ENCODE data around the gene MRTFA. TPM values are rescaled to one million over a fixed set of nuclear protein-coding genes. Genes with fewer than 3 reads are reported as not detected.
"Not testable (repeated sequence)": the region's sequence is repeated elsewhere in the genome, so short reads cannot be mapped to it uniquely, and the experiment has no call there.

Gene MRTFA
- total and polyA plus RNA-seq, 4 donors: 7.5 to 22.0 (median 9.6) TPM

- TF ChIP-seq HNF4G (IDR thresholded peaks at IDR 0.05) (no peak), TAF1 (conservative IDR thresholded peaks at IDR 0.05) (no peak), SP1 (IDR thresholded peaks at IDR 0.05) (no peak), FOXA2 (IDR thresholded peaks at IDR 0.05) (no peak), FOXA1 (IDR thresholded peaks at IDR 0.05) (no peak)
- WGBS: 90% methylated on average over 3 of the region's 3 CpGs
- no peaks in the 10 kb centered on the region for H3K27me3 ChIP-seq (ENCODE audit: control insufficient read depth in 4 of 4, insufficient read depth in 4 of 4, low read length in 3 of 4)
- DNase-seq (ENCODE audit: low spot score): no peak
- H3K4me1 ChIP-seq (ENCODE audit: control insufficient read depth in 4 of 4, insufficient read depth in 4 of 4, low read length in 3 of 4): no peaks in the 10 kb centered on the region
- H3K36me3 ChIP-seq (ENCODE audit: control insufficient read depth in 4 of 4, insufficient read depth in 3 of 4, low read depth in 1 of 4, low read length in 3 of 4): no peaks in the 10 kb centered on the region
- no peak overlapping the region for H3K27ac ChIP-seq (ENCODE audit: low read depth in 1 of 2, low read length in 2 of 2)
- H3K9ac ChIP-seq (ENCODE audit: low read depth in 1 of 2, low read length in 2 of 2): no peak overlapping the region
- H3K4me3 ChIP-seq (ENCODE audit: low read depth in 1 of 3, low read length in 3 of 3): no peak overlapping the region
- no peaks in the 10 kb centered on the region for H3K9me3 ChIP-seq (ENCODE audit: control insufficient read depth in 4 of 4, low read length in 3 of 4)
Measured at GRCh38 chr22:40660730-40661129, 24.2 kb upstream of the MRTFA start.

GRCh38 chr22:40659166-40659565, 22.6 kb upstream of the MRTFA start:
- 95% methylated on average over 6 of the region's 6 CpGs for WGBS
- DNase-seq (ENCODE audit: low spot score): no peak
- no peaks in the 10 kb centered on the region for H3K9me3 ChIP-seq (ENCODE audit: control insufficient read depth in 4 of 4, low read length in 3 of 4)
- TF ChIP-seq FOXA2 (IDR thresholded peaks at IDR 0.05): no peak
- no peak for TF ChIP-seq NR2F2 (IDR thresholded peaks at IDR 0.05)
- no peak for TF ChIP-seq TAF1 (conservative IDR thresholded peaks at IDR 0.05)
- no peak for TF ChIP-seq JUND (IDR thresholded peaks at IDR 0.05)
- TF ChIP-seq YY1 (IDR thresholded peaks at IDR 0.05): no peak
- no peak for TF ChIP-seq HNF4G (IDR thresholded peaks at IDR 0.05)
- no peak for TF ChIP-seq RXRA (IDR thresholded peaks at IDR 0.05)
- TF ChIP-seq CTCF (IDR thresholded peaks at IDR 0.05; ENCODE audit: low read depth, low read length, missing input control): no peak
- no peak for TF ChIP-seq SP1 (IDR thresholded peaks at IDR 0.05)
- TF ChIP-seq RAD21 (IDR thresholded peaks at IDR 0.05): no peak
- no peak for TF ChIP-seq MAX (IDR thresholded peaks at IDR 0.05)
- no peak for TF ChIP-seq HNF4A (conservative IDR thresholded peaks at IDR 0.05)
- no peak for TF ChIP-seq FOXA1 (IDR thresholded peaks at IDR 0.05)
- no peak for TF ChIP-seq EGR1 (IDR thresholded peaks at IDR 0.05; ENCODE audit: low read depth in 2 of 2)
- TF ChIP-seq ZBTB33 (IDR thresholded peaks at IDR 0.05): no peak
- TF ChIP-seq ATF3 (IDR thresholded peaks at IDR 0.05): no peak
- no peak for TF ChIP-seq REST (IDR thresholded peaks at IDR 0.05)
- no peak for TF ChIP-seq GABPA (IDR thresholded peaks at IDR 0.05 in 1 of 2, conservative IDR thresholded peaks at IDR 0.05 in 1 of 2)
- H3K36me3 ChIP-seq (ENCODE audit: control insufficient read depth in 4 of 4, insufficient read depth in 3 of 4, low read depth in 1 of 4, low read length in 3 of 4): no peaks in the 10 kb centered on the region
- no peaks in the 10 kb centered on the region for H3K27me3 ChIP-seq (ENCODE audit: control insufficient read depth in 4 of 4, insufficient read depth in 4 of 4, low read length in 3 of 4)
- no peak overlapping the region for H3K9ac ChIP-seq (ENCODE audit: low read depth in 1 of 2, low read length in 2 of 2)
- H3K4me1 ChIP-seq (ENCODE audit: control insufficient read depth in 4 of 4, insufficient read depth in 4 of 4, low read length in 3 of 4): peaks cover 0 to 11% (median 5%) of the 10 kb centered on the region in 4 donors
- no peak overlapping the region for H3K27ac ChIP-seq (ENCODE audit: low read depth in 1 of 2, low read length in 2 of 2)
- H3K4me3 ChIP-seq (ENCODE audit: low read depth in 1 of 3, low read length in 3 of 3): no peak overlapping the region

GRCh38 chr22:40656651-40657050, 20.1 kb upstream of the MRTFA start:
- H3K4me3 ChIP-seq (ENCODE audit: low read depth in 1 of 3, low read length in 3 of 3); DNase-seq (ENCODE audit: low spot score): not testable (repeated sequence)

GRCh38 chr22:40655941-40656340, 19.4 kb upstream of the MRTFA start:
- not testable (repeated sequence) for H3K4me3 ChIP-seq (ENCODE audit: low read depth in 1 of 3, low read length in 3 of 3); H3K27ac ChIP-seq (ENCODE audit: low read depth in 1 of 2, low read length in 2 of 2); H3K27me3 ChIP-seq (ENCODE audit: control insufficient read depth in 4 of 4, insufficient read depth in 4 of 4, low read length in 3 of 4); H3K9me3 ChIP-seq (ENCODE audit: control insufficient read depth in 4 of 4, low read length in 3 of 4); DNase-seq (ENCODE audit: low spot score); H3K36me3 ChIP-seq (ENCODE audit: control insufficient read depth in 4 of 4, insufficient read depth in 3 of 4, low read depth in 1 of 4, low read length in 3 of 4); H3K9ac ChIP-seq (ENCODE audit: low read depth in 1 of 2, low read length in 2 of 2)
- H3K4me1 ChIP-seq (ENCODE audit: control insufficient read depth in 4 of 4, insufficient read depth in 4 of 4, low read length in 3 of 4): peaks cover 2 to 16% (median 5%) of the 10 kb centered on the region in 4 donors
- 92% methylated on average over 3 of the region's 3 CpGs for WGBS

More at GRCh38 chr22:40656651-40657050, 20.1 kb upstream of the MRTFA start:
- not testable (repeated sequence) for H3K36me3 ChIP-seq (ENCODE audit: control insufficient read depth in 4 of 4, insufficient read depth in 3 of 4, low read depth in 1 of 4, low read length in 3 of 4); H3K9me3 ChIP-seq (ENCODE audit: control insufficient read depth in 4 of 4, low read length in 3 of 4); H3K27ac ChIP-seq (ENCODE audit: low read depth in 1 of 2, low read length in 2 of 2); H3K27me3 ChIP-seq (ENCODE audit: control insufficient read depth in 4 of 4, insufficient read depth in 4 of 4, low read length in 3 of 4); H3K9ac ChIP-seq (ENCODE audit: low read depth in 1 of 2, low read length in 2 of 2)
- peaks cover 2 to 16% (median 5%) of the 10 kb centered on the region in 4 donors for H3K4me1 ChIP-seq (ENCODE audit: control insufficient read depth in 4 of 4, insufficient read depth in 4 of 4, low read length in 3 of 4)
- 89% methylated on average over 10 of the region's 10 CpGs for WGBS
